ENCODE measurements around the gene FOXP1.

DNA sequence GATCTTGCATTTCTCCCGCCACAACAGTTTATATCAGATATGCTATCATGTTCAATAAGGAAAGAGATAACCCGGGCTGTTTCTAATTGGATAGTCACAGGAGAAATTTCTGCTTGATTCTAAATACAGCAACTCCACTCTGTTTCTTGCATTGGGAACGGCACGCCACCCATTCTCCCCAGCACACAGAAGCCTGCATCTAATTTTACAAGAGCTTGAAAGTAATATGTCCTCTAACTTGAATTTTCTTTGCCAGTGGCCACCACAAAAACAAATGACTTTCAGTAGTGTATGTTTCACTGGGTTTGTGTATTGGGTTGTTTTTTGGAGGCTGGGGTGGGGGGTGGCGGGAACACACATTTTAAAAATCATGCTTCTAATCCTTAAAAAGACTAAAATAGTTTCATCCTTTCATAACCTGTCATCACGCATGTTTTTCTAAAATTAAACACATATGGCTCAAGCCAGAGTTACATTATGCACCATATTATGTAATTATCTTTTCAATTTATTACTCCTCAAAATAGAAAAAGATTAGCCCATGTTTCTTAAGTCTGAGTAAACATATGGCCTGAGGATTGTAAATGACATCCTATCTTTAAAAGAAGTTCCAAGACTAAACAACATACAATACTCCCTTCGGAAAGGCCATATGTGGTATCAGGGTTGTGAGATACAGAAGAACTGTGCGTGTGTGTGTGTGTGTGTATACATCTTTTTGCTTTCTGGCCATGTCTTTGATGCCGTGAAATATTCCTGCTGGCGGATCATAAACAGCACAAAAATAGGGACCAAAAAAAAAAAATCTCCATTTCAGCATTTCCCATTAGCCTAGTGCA lies 176.3 kb downstream of the FOXP1 start:
- TF ChIP-seq EZH2 (IDR thresholded peaks at IDR 0.05; ENCODE audit: low read depth, low read length, severe bottlenecking): no peak
- no peak for TF ChIP-seq CTCF (IDR thresholded peaks at IDR 0.05; ENCODE audit: control extremely low read depth in 1 of 3, insufficient read depth in 1 of 3, low read depth in 1 of 3, low read length in 3 of 3)
- TF ChIP-seq SIX5 (IDR thresholded peaks at IDR 0.05; ENCODE audit: low read depth, low read length): no peak
- no peak for TF ChIP-seq POLR2A (IDR thresholded peaks at IDR 0.05; ENCODE audit: control extremely low read depth in 1 of 2, low read depth in 2 of 2, low read length in 2 of 2)
- no peak for TF ChIP-seq FOSL1 (IDR thresholded peaks at IDR 0.05; ENCODE audit: insufficient read depth, low read depth, low read length)
- TF ChIP-seq MAX (IDR thresholded peaks at IDR 0.05): no peak
- TF ChIP-seq POLR2AphosphoS5 (IDR thresholded peaks at IDR 0.05; ENCODE audit: low read depth, low read length): no peak
- no peak for TF ChIP-seq TAF1 (IDR thresholded peaks at IDR 0.05; ENCODE audit: low read depth, low read length)
- no peak for TF ChIP-seq EP300 (IDR thresholded peaks at IDR 0.05; ENCODE audit: borderline replicate concordance in 1 of 2, low read depth in 2 of 2, low read length in 2 of 2)
- no peak for TF ChIP-seq TCF12 (IDR thresholded peaks at IDR 0.05; ENCODE audit: low read depth, low read length)
- no peak for TF ChIP-seq CREB1 (IDR thresholded peaks at IDR 0.05)

Data from H1 (cell line).